Endothelial cell of umbilical vein (primary cell): ENCODE measurements around the gene GLI3. TPM values are rescaled to one million over a fixed set of nuclear protein-coding genes. Genes with fewer than 3 reads are reported as not detected.
A peak's percentile ranks its signal among the peaks of the same experiment; 100 is the strongest.

Experiments used
- BruUV-seq: library from RNA; stranded (reverse); fragments of 400-500 nt; replicated peaks from 2 replicates; lab custom pipeline; 2021; lab: Mats Ljungman, UMichigan
- CTCF ChIA-PET: fragments of 300-600, 350-600 bp; sonication (Branson Sonifier 250); formaldehyde crosslinking; loops from one replicate; lab custom pipeline; 2021; ENCODE audit warnings: antibody characterized with exemption, inconsistent platforms; lab: Charles Lee
- POLR2A ChIA-PET: fragments of 300-600, 350-600 bp; sonication (Branson Sonifier 250); formaldehyde crosslinking; loops from one replicate; lab custom pipeline; 2021; ENCODE audit warnings: antibody characterized with exemption, inconsistent platforms; lab: Charles Lee
- DNase-seq: peaks from one replicate; pipeline ENCODE4 v3.0.0-alpha.2; 2011; ENCODE audit warnings: low read depth, low spot score
- FAIRE-seq: peaks from 2 replicates; lab custom pipeline; 2011; peaks lifted over from hg19 to GRCh38; lab: Jason Lieb, UNC
- H2AFZ ChIP-seq: 2 replicates; pipeline ENCODE4 v1.6.0; 2012; ENCODE audit warnings: low read depth, low read length, control low read depth, inconsistent platforms
- H3K27ac ChIP-seq: 2 replicates; pipeline ENCODE4 v1.5.1; 2011; ENCODE audit warnings: low read depth, mild to moderate bottlenecking, control low read depth, low read length, moderate library complexity; ENCODE audit not compliant: insufficient read depth
- H3K27me3 ChIP-seq, 2 experiments: 2 replicates each; pipeline versions ENCODE4 v1.6.0 to v1.6.1; 2011; ENCODE audit warnings: low read length in 2 of 2, mixed read lengths in 1 of 2; ENCODE audit not compliant: control insufficient read depth in 2 of 2, insufficient read depth in 2 of 2
- H3K36me3 ChIP-seq, 2 experiments: 2 replicates in 1 of 2; 3 replicates in 1 of 2; pipeline ENCODE4 v1.5.1; 2011; ENCODE audit warnings: low read length in 2 of 2, mild to moderate bottlenecking in 1 of 2, moderate library complexity in 1 of 2; ENCODE audit not compliant: control insufficient read depth in 2 of 2, insufficient read depth in 2 of 2; ENCODE audit errors: extremely low read depth in 1 of 2
- H3K4me1 ChIP-seq: 3 replicates; pipeline ENCODE4 v1.5.1; 2011; ENCODE audit warnings: mild to moderate bottlenecking, low read length; ENCODE audit not compliant: control insufficient read depth, insufficient read depth; ENCODE audit errors: extremely low read depth
- H3K4me2 ChIP-seq: 2 replicates; pipeline ENCODE4 v1.6.1; 2011; ENCODE audit warnings: low read length, control low read depth, mixed read lengths; ENCODE audit not compliant: insufficient read depth
- H3K4me3 ChIP-seq, 3 experiments: fragments of 200-600 bp in 1 of 3; sonication (generic), shearing (Covaris generic) in 1 of 3; replicated peaks in 1 of 3; 2 replicates each; pipeline ENCODE4 v1.5.1; 2011 to 2016; ENCODE audit warnings: control low read depth in 3 of 3, low read length in 3 of 3, mild to moderate bottlenecking in 2 of 3, inconsistent platforms in 1 of 3, low read depth in 1 of 3, moderate library complexity in 1 of 3; ENCODE audit not compliant: insufficient read depth in 1 of 3
- H3K79me2 ChIP-seq: 2 replicates; pipeline ENCODE4 v1.6.0; 2012; ENCODE audit warnings: low read length, inconsistent platforms; ENCODE audit not compliant: control insufficient read depth, insufficient read depth
- H3K9ac ChIP-seq: replicated peaks from 2 replicates; pipeline ENCODE3; 2011; ENCODE audit warnings: low read length, control low read depth; ENCODE audit not compliant: insufficient read depth; ENCODE audit errors: extremely low read depth
- H3K9me1 ChIP-seq: replicated peaks from 3 replicates; pipeline ENCODE4 v1.6.0; 2011; ENCODE audit warnings: mild to moderate bottlenecking, low read length; ENCODE audit not compliant: control insufficient read depth, insufficient read depth; ENCODE audit errors: extremely low read depth
- H3K9me3 ChIP-seq: replicated peaks from 2 replicates; pipeline ENCODE4 v1.5.1; 2012; ENCODE audit warnings: low read length, inconsistent platforms; ENCODE audit not compliant: control insufficient read depth, insufficient read depth
- H4K20me1 ChIP-seq: replicated peaks from 2 replicates; pipeline ENCODE3; 2011; ENCODE audit warnings: mild to moderate bottlenecking, low read length; ENCODE audit not compliant: control insufficient read depth, insufficient read depth; ENCODE audit errors: extremely low read depth
- CTCF ChIP-seq, 2 donors: IDR thresholded peaks; 1 replicate in 1 of 2; 2 replicates in 1 of 2; pipeline ENCODE4 v1.5.1; 2011; ENCODE audit warnings: low read length in 2 of 2, mild to moderate bottlenecking in 2 of 2, moderate library complexity in 2 of 2, control low read depth in 1 of 2, inconsistent platforms in 1 of 2, low read depth in 1 of 2; ENCODE audit not compliant: insufficient read depth in 1 of 2; ENCODE audit errors: extremely low read depth in 1 of 2
- EZH2 ChIP-seq: IDR thresholded peaks from 2 replicates; pipeline ENCODE4 v1.6.1; 2012; ENCODE audit warnings: borderline replicate concordance, low read depth, mild to moderate bottlenecking, moderate library complexity, low read length, inconsistent platforms; ENCODE audit not compliant: severe bottlenecking
- FOS ChIP-seq: IDR thresholded peaks from 2 replicates; pipeline ENCODE4 v1.6.1; 2011; ENCODE audit warnings: mild to moderate bottlenecking, low read length, moderate library complexity, borderline replicate concordance; ENCODE audit not compliant: insufficient read depth
- GATA2 ChIP-seq: IDR thresholded peaks from 2 replicates; pipeline ENCODE4 v1.7.0; 2011; ENCODE audit warnings: low read depth, mild to moderate bottlenecking, moderate library complexity, mixed read lengths, low read length; ENCODE audit not compliant: insufficient read length, insufficient read depth
- JUN ChIP-seq: IDR thresholded peaks from 2 replicates; pipeline ENCODE4 v1.6.1; 2011; ENCODE audit warnings: borderline replicate concordance, low read depth; ENCODE audit not compliant: insufficient read length, insufficient read depth
- MAX ChIP-seq: IDR thresholded peaks from 2 replicates; pipeline ENCODE4 v1.6.1; 2011; ENCODE audit not compliant: insufficient read depth, insufficient read length
- MYC ChIP-seq: IDR thresholded peaks from one replicate; pipeline ENCODE4 v1.6.1; 2011; ENCODE audit warnings: mild to moderate bottlenecking, low read depth, low read length
- POLR2A ChIP-seq: IDR thresholded peaks from 2 replicates; pipeline ENCODE4 v1.6.1; 2012; ENCODE audit warnings: low read depth, mild to moderate bottlenecking, control low read depth, low read length
- POLR2AphosphoS5 ChIP-seq: IDR thresholded peaks from 2 replicates; pipeline ENCODE4 v1.6.1; 2012; ENCODE audit warnings: low read depth, mild to moderate bottlenecking, control low read depth, low read length, moderate library complexity; ENCODE audit not compliant: insufficient read depth
- dilution Hi-C: fragments of 300-500 bp; cut with MboI; formaldehyde crosslinking; loops from one replicate; pipeline ENCODE4 v1.15.0; 2019; ENCODE audit warnings: low sequenced_read_pairs; ENCODE audit not compliant: extremely low pct_ligation_motif_present
- intact Hi-C: fragments of 100-400 bp; cut with micrococcal nuclease; formaldehyde crosslinking; loops from one replicate; pipeline ENCODE4 v1.10.0; 2022
- polyA plus RNA-seq, 4 experiments: library from polyadenylated mRNA; depleted of rRNA in 3 of 4; stranded (reverse) in 3 of 4; unstranded in 1 of 4; fragments of >200 nt; gene quantifications; 2 replicates each; pipeline versions ENCODE4 v1.2.1 to v1.2.3, GENCODE V29; 2011 to 2012; ENCODE audit warnings: missing spikeins in 1 of 4
- total RNA-seq: library from RNA; stranded (reverse); gene quantifications from 2 replicates; pipeline ENCODE4 v1.2.3, GENCODE V29; 2021

The GLI3 gene
- total and polyA plus RNA-seq, 2 donors (not counting 3 experiments of a cell fraction or from before 2014, with no cell fraction given): 6.0 to 24.9 TPM

GRCh38 chr7:42083284-42083683 is 153.7 kb downstream of the GLI3 start:
- Histone ChIP-seq H4K20me1 (no peaks in the 10 kb centered on the region), H3K27ac (no peak overlapping the region), H3K4me2 (no peak overlapping the region), H3K9me3 (no peaks in the 10 kb centered on the region), H2AFZ (no peak overlapping the region), H3K9ac (no peak overlapping the region), H3K27me3 (no peaks in the 10 kb centered on the region), H3K4me1 (no peaks in the 10 kb centered on the region), H3K4me3 (no peak overlapping the region), H3K9me1 (no peaks in the 10 kb centered on the region), H3K79me2 (no peaks in the 10 kb centered on the region), H3K36me3 (no peaks in the 10 kb centered on the region)
- ChIA-PET POLR2A (no interaction called here), CTCF (interaction anchor here (1.1 kb wide), 1 partner anchor 105 kb away, joined by 3 read pairs; no protein-coding TSS in a partner anchor)
- intact Hi-C loops (no loop called here), dilution Hi-C loops (no loop called here)
- DNase-seq (peak; percentile 46), FAIRE-seq (no peak)
- no TSS peak for BruUV-seq
- no peak for TF ChIP-seq MAX
- no peak for TF ChIP-seq JUN
- TF ChIP-seq CTCF (IDR thresholded peaks at IDR 0.05; ENCODE audit: extremely low read depth in 1 of 2, insufficient read depth in 1 of 2, low read depth in 1 of 2, low read length in 2 of 2): no peak
- TF ChIP-seq POLR2A: no peak
- no peak for TF ChIP-seq EZH2
- no peak for TF ChIP-seq POLR2AphosphoS5
- no peak for TF ChIP-seq GATA2
- no peak for TF ChIP-seq FOS
- TF ChIP-seq MYC: no peak
